Prostate gland (tissue), 2 donors: ENCODE results near the gene L1CAM.

Experiments used
- POLR2A ChIP-seq: fragments of 450-650 bp; IDR thresholded peaks from one replicate; pipeline ENCODE4 v1.6.1; 2016; ENCODE audit warnings: antibody characterized with exemption, mild to moderate bottlenecking
- POLR2AphosphoS5 ChIP-seq: sonication (generic); formaldehyde crosslinking; IDR thresholded peaks from one replicate; pipeline ENCODE4 v1.6.1; 2017; ENCODE audit warnings: antibody characterized with exemption
- TF ChIP-seq, protein P1 (sequence below), 4 experiments: fragments of 200-600 bp in 2 of 4; fragments of 450-650 bp in 2 of 4; sonication (generic) in 2 of 4; IDR thresholded peaks; 1 replicate in 3 of 4; 2 replicates in 1 of 4; pipeline ENCODE4 v1.5.1; 2016 to 2019; ENCODE audit warnings: antibody characterized with exemption in 4 of 4, mild to moderate bottlenecking in 2 of 4, moderate library complexity in 2 of 4

DNA sequence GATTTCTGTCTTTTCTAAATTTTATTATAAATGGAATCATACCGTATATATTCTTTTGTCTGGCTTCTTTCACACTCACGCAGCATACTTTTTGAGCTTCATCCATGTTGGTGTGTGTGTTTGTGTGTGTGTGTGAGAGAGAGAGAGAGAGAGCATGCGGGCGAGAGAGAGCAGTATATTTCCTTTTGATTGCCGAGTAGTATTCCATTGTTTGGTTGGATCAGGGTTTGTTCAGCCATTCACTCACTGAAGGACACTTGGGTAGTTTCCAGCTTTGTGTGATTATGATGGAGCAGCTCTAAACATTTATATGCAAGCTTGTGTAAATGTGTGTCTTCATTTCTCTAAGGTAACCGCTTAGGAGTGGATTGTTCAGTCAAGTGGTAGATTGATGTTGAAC, 3.1 kb upstream of the L1CAM start:
- TF ChIP-seq, protein P1, sequence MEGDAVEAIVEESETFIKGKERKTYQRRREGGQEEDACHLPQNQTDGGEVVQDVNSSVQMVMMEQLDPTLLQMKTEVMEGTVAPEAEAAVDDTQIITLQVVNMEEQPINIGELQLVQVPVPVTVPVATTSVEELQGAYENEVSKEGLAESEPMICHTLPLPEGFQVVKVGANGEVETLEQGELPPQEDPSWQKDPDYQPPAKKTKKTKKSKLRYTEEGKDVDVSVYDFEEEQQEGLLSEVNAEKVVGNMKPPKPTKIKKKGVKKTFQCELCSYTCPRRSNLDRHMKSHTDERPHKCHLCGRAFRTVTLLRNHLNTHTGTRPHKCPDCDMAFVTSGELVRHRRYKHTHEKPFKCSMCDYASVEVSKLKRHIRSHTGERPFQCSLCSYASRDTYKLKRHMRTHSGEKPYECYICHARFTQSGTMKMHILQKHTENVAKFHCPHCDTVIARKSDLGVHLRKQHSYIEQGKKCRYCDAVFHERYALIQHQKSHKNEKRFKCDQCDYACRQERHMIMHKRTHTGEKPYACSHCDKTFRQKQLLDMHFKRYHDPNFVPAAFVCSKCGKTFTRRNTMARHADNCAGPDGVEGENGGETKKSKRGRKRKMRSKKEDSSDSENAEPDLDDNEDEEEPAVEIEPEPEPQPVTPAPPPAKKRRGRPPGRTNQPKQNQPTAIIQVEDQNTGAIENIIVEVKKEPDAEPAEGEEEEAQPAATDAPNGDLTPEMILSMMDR (IDR thresholded peaks at IDR 0.05) = no peak
- TF ChIP-seq POLR2AphosphoS5 = no peak
- TF ChIP-seq POLR2A = no peak
